Endothelial cell of umbilical vein (primary cell): ENCODE data around the gene SBK1. TPM values are rescaled to one million over a fixed set of nuclear protein-coding genes. Genes with fewer than 3 reads are reported as not detected.

Experiments used
- BruUV-seq: library from RNA; stranded (reverse); fragments of 400-500 nt; replicated peaks from 2 replicates; lab custom pipeline; 2021; lab: Mats Ljungman, UMichigan
- CTCF ChIA-PET: fragments of 300-600, 350-600 bp; sonication (Branson Sonifier 250); formaldehyde crosslinking; loops from one replicate; lab custom pipeline; 2021; ENCODE audit warnings: antibody characterized with exemption, inconsistent platforms; lab: Charles Lee
- POLR2A ChIA-PET: fragments of 300-600, 350-600 bp; sonication (Branson Sonifier 250); formaldehyde crosslinking; loops from one replicate; lab custom pipeline; 2021; ENCODE audit warnings: antibody characterized with exemption, inconsistent platforms; lab: Charles Lee
- DNase-seq: peaks from one replicate; pipeline ENCODE4 v3.0.0-alpha.2; 2011; ENCODE audit warnings: low read depth, low spot score
- FAIRE-seq: peaks from 2 replicates; lab custom pipeline; 2011; peaks lifted over from hg19 to GRCh38; lab: Jason Lieb, UNC
- H2AFZ ChIP-seq: 2 replicates; pipeline ENCODE4 v1.6.0; 2012; ENCODE audit warnings: low read depth, low read length, control low read depth, inconsistent platforms
- H3K27ac ChIP-seq: 2 replicates; pipeline ENCODE4 v1.5.1; 2011; ENCODE audit warnings: low read depth, mild to moderate bottlenecking, control low read depth, low read length, moderate library complexity; ENCODE audit not compliant: insufficient read depth
- H3K27me3 ChIP-seq, 2 experiments: 2 replicates each; pipeline versions ENCODE4 v1.6.0 to v1.6.1; 2011; ENCODE audit warnings: low read length in 2 of 2, mixed read lengths in 1 of 2; ENCODE audit not compliant: control insufficient read depth in 2 of 2, insufficient read depth in 2 of 2
- H3K36me3 ChIP-seq, 2 experiments: 2 replicates in 1 of 2; 3 replicates in 1 of 2; pipeline ENCODE4 v1.5.1; 2011; ENCODE audit warnings: low read length in 2 of 2, mild to moderate bottlenecking in 1 of 2, moderate library complexity in 1 of 2; ENCODE audit not compliant: control insufficient read depth in 2 of 2, insufficient read depth in 2 of 2; ENCODE audit errors: extremely low read depth in 1 of 2
- H3K4me1 ChIP-seq: 3 replicates; pipeline ENCODE4 v1.5.1; 2011; ENCODE audit warnings: mild to moderate bottlenecking, low read length; ENCODE audit not compliant: control insufficient read depth, insufficient read depth; ENCODE audit errors: extremely low read depth
- H3K4me2 ChIP-seq: 2 replicates; pipeline ENCODE4 v1.6.1; 2011; ENCODE audit warnings: low read length, control low read depth, mixed read lengths; ENCODE audit not compliant: insufficient read depth
- H3K4me3 ChIP-seq, 3 experiments: fragments of 200-600 bp in 1 of 3; sonication (generic), shearing (Covaris generic) in 1 of 3; replicated peaks in 1 of 3; 2 replicates each; pipeline ENCODE4 v1.5.1; 2011 to 2016; ENCODE audit warnings: control low read depth in 3 of 3, low read length in 3 of 3, mild to moderate bottlenecking in 2 of 3, inconsistent platforms in 1 of 3, low read depth in 1 of 3, moderate library complexity in 1 of 3; ENCODE audit not compliant: insufficient read depth in 1 of 3
- H3K79me2 ChIP-seq: 2 replicates; pipeline ENCODE4 v1.6.0; 2012; ENCODE audit warnings: low read length, inconsistent platforms; ENCODE audit not compliant: control insufficient read depth, insufficient read depth
- H3K9ac ChIP-seq: replicated peaks from 2 replicates; pipeline ENCODE3; 2011; ENCODE audit warnings: low read length, control low read depth; ENCODE audit not compliant: insufficient read depth; ENCODE audit errors: extremely low read depth
- H3K9me1 ChIP-seq: replicated peaks from 3 replicates; pipeline ENCODE4 v1.6.0; 2011; ENCODE audit warnings: mild to moderate bottlenecking, low read length; ENCODE audit not compliant: control insufficient read depth, insufficient read depth; ENCODE audit errors: extremely low read depth
- H3K9me3 ChIP-seq: replicated peaks from 2 replicates; pipeline ENCODE4 v1.5.1; 2012; ENCODE audit warnings: low read length, inconsistent platforms; ENCODE audit not compliant: control insufficient read depth, insufficient read depth
- H4K20me1 ChIP-seq: replicated peaks from 2 replicates; pipeline ENCODE3; 2011; ENCODE audit warnings: mild to moderate bottlenecking, low read length; ENCODE audit not compliant: control insufficient read depth, insufficient read depth; ENCODE audit errors: extremely low read depth
- CTCF ChIP-seq, 2 donors: IDR thresholded peaks; 1 replicate in 1 of 2; 2 replicates in 1 of 2; pipeline ENCODE4 v1.5.1; 2011; ENCODE audit warnings: low read length in 2 of 2, mild to moderate bottlenecking in 2 of 2, moderate library complexity in 2 of 2, control low read depth in 1 of 2, inconsistent platforms in 1 of 2, low read depth in 1 of 2; ENCODE audit not compliant: insufficient read depth in 1 of 2; ENCODE audit errors: extremely low read depth in 1 of 2
- EZH2 ChIP-seq: IDR thresholded peaks from 2 replicates; pipeline ENCODE4 v1.6.1; 2012; ENCODE audit warnings: borderline replicate concordance, low read depth, mild to moderate bottlenecking, moderate library complexity, low read length, inconsistent platforms; ENCODE audit not compliant: severe bottlenecking
- FOS ChIP-seq: IDR thresholded peaks from 2 replicates; pipeline ENCODE4 v1.6.1; 2011; ENCODE audit warnings: mild to moderate bottlenecking, low read length, moderate library complexity, borderline replicate concordance; ENCODE audit not compliant: insufficient read depth
- GATA2 ChIP-seq: IDR thresholded peaks from 2 replicates; pipeline ENCODE4 v1.7.0; 2011; ENCODE audit warnings: low read depth, mild to moderate bottlenecking, moderate library complexity, mixed read lengths, low read length; ENCODE audit not compliant: insufficient read length, insufficient read depth
- JUN ChIP-seq: IDR thresholded peaks from 2 replicates; pipeline ENCODE4 v1.6.1; 2011; ENCODE audit warnings: borderline replicate concordance, low read depth; ENCODE audit not compliant: insufficient read length, insufficient read depth
- MAX ChIP-seq: IDR thresholded peaks from 2 replicates; pipeline ENCODE4 v1.6.1; 2011; ENCODE audit not compliant: insufficient read depth, insufficient read length
- MYC ChIP-seq: IDR thresholded peaks from one replicate; pipeline ENCODE4 v1.6.1; 2011; ENCODE audit warnings: mild to moderate bottlenecking, low read depth, low read length
- POLR2A ChIP-seq: IDR thresholded peaks from 2 replicates; pipeline ENCODE4 v1.6.1; 2012; ENCODE audit warnings: low read depth, mild to moderate bottlenecking, control low read depth, low read length
- POLR2AphosphoS5 ChIP-seq: IDR thresholded peaks from 2 replicates; pipeline ENCODE4 v1.6.1; 2012; ENCODE audit warnings: low read depth, mild to moderate bottlenecking, control low read depth, low read length, moderate library complexity; ENCODE audit not compliant: insufficient read depth
- dilution Hi-C: fragments of 300-500 bp; cut with MboI; formaldehyde crosslinking; loops from one replicate; pipeline ENCODE4 v1.15.0; 2019; ENCODE audit warnings: low sequenced_read_pairs; ENCODE audit not compliant: extremely low pct_ligation_motif_present
- intact Hi-C: fragments of 100-400 bp; cut with micrococcal nuclease; formaldehyde crosslinking; loops from one replicate; pipeline ENCODE4 v1.10.0; 2022
- polyA plus RNA-seq, 4 experiments: library from polyadenylated mRNA; depleted of rRNA in 3 of 4; stranded (reverse) in 3 of 4; unstranded in 1 of 4; fragments of >200 nt; gene quantifications; 2 replicates each; pipeline versions ENCODE4 v1.2.1 to v1.2.3, GENCODE V29; 2011 to 2012; ENCODE audit warnings: missing spikeins in 1 of 4
- total RNA-seq: library from RNA; stranded (reverse); gene quantifications from 2 replicates; pipeline ENCODE4 v1.2.3, GENCODE V29; 2021

SBK1 gene
- total and polyA plus RNA-seq, 2 donors (not counting 3 experiments of a cell fraction or from before 2014, with no cell fraction given), result 0.19 to 0.51 TPM

GRCh38 chr16:28273511-28273910 lies 18.8 kb upstream of the SBK1 start:
- intact Hi-C loops (no loop called here), dilution Hi-C loops (no loop called here)
- FAIRE-seq, result no peak
- no peaks in the 10 kb centered on the region for H4K20me1 ChIP-seq
- DNase-seq, result no peak
- no peaks in the 10 kb centered on the region for H3K9me3 ChIP-seq
- TF ChIP-seq EZH2 (no peak), FOS (no peak), MYC (no peak), POLR2A (no peak), POLR2AphosphoS5 (no peak), CTCF (IDR thresholded peaks at IDR 0.05; ENCODE audit: extremely low read depth in 1 of 2, insufficient read depth in 1 of 2, low read depth in 1 of 2, low read length in 2 of 2) (no peak), MAX (no peak), JUN (no peak), GATA2 (no peak)
- H2AFZ ChIP-seq, result no peak overlapping the region
- no TSS peak for BruUV-seq
- H3K9ac ChIP-seq, result no peak overlapping the region
- H3K4me3 ChIP-seq, result no peak overlapping the region
- H3K9me1 ChIP-seq, result no peaks in the 10 kb centered on the region
- peaks cover 2% of the 10 kb centered on the region for H3K4me1 ChIP-seq
- peaks cover 0 to 2% of the 10 kb centered on the region in 2 experiments for H3K27me3 ChIP-seq
- CTCF ChIA-PET, result no interaction called here
- no peaks in the 10 kb centered on the region for H3K79me2 ChIP-seq
- no peak overlapping the region for H3K27ac ChIP-seq
- no peaks in the 10 kb centered on the region for H3K36me3 ChIP-seq
- POLR2A ChIA-PET, result no interaction called here
- no peak overlapping the region for H3K4me2 ChIP-seq
